Tibial nerve (tissue), 3 donors: ENCODE measurements around the gene DDX47.

ENCODE experiments used
- CTCF ChIP-seq, 5 experiments: fragments of 200-600 bp in 3 of 5; fragments of 450-650 bp in 2 of 5; sonication (generic) in 3 of 5; IDR thresholded peaks; one replicate each; pipeline ENCODE4 v1.5.1; 2016 to 2019; ENCODE audit warnings: antibody characterized with exemption in 5 of 5, mild to moderate bottlenecking in 3 of 5, moderate library complexity in 2 of 5
- POLR2A ChIP-seq, 2 donors: fragments of 450-650 bp; IDR thresholded peaks; one replicate each; pipeline ENCODE4 v1.6.1; 2017; ENCODE audit warnings: antibody characterized with exemption in 2 of 2, mild to moderate bottlenecking in 2 of 2, moderate library complexity in 2 of 2

GRCh38 chr12:12784911-12785814, 28.0 kb upstream of the DDX47 start, which contains the start of gene APOLD1:
- TF ChIP-seq POLR2A (IDR thresholded peaks at IDR 0.05) (peak in 1 of 2 donors; percentile 46), CTCF (IDR thresholded peaks at IDR 0.05) (no peak)
